Eye (tissue), 1 donor: Measurements from ENCODE around the gene BST1.
A peak's percentile ranks its signal among the peaks of the same experiment; 100 is the strongest.
"Not testable (repeated sequence)": the region's sequence is repeated elsewhere in the genome, so short reads cannot be mapped to it uniquely, and the experiment has no call there.

Source experiments
- DNase-seq: peaks from one replicate; pipeline ENCODE4 v3.0.0-alpha.2; 2015

The BST1 gene

DNA sequence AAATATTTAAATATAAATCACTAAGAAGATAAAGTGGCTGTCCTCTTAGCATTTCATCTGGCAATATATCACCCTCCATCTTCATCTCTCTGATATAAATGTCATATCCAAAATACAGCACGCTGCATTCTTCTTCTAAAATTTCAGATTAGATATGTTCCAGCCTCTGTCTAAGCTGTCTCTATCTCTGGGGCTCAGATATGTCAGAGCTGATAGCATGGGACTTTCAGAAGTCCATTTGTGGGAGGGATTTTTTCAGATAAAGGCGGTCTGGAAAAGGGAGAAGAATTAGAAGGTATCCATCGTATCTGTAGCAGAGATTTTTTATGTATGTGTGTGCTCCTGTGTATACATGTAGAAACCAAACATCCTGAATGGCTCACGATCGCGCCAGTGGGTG, 50.2 kb downstream of the BST1 start:
- DNase-seq: no peak

DNA sequence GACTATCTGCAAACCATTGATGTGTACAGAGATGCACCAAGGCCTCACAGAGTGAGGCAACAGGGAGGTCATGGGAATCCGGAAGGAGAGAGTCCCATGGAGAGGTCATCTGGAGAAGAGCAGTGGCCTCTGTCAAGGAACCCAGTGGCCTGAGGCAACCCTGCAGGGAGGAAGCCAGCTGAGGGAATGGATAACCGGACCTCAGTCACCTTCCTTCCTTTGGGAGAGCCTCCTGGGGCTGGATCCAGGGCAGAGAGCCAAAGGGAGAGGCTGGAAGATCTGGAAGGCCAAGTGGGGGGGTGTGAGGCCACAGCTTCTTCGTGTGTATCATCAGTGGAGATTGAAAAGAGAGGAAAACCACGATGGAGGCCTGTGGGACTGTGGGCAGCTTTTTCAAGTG, 50.9 kb downstream of the BST1 start:
- DNase-seq: no peak

GRCh38 chr4:15754323-15754722, 51.5 kb downstream of the BST1 start:
- no peak for DNase-seq

GRCh38 chr4:15755321-15756155, 52.7 kb downstream of the BST1 start:
- DNase-seq: no peak

GRCh38 chr4:15756361-15756861, 53.5 kb downstream of the BST1 start:
- no peak for DNase-seq

DNA sequence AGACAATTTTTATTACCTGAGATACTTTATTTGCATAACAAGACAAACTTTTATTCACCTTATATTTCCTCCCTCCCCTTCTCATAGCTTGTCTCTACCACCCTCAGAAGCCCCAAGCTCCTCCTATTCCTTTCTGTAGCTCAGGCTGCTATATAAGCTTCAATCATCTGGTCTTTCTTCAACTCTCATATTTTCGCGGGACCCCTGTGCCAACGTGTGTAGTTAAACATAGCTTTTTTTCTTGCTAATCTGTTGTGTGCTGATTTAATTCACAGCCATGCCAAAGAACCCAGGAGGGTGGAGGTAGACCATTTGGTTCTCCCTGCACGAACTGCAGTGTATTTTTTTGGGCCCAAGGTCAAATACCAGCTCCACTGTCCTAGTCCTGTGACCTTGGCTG, 54.2 kb downstream of the BST1 start:
- DNase-seq: no peak

GRCh38 chr4:15758294-15758693, 55.4 kb downstream of the BST1 start:
- no peak for DNase-seq

DNA sequence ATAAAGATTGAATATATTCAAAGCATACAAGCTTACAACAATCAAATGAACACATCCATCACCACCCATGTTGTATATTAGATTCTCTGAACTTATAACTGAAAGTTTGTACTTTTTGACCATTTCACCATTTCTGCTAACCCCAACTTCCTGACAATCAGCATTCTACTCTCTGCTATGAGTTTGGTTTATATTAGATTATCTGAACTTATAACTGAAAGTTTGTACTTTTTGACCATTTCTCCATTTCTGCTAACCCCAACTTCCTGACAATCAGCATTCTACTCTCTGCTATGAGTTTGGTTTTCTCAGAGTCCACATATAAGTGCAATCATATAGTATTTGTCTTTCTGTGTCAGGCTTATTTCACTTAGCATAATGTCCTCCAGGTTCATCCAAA, 59.6 kb downstream of the BST1 start:
- not testable (repeated sequence) for DNase-seq

- DNase-seq: no peak
Measured at GRCh38 chr4:15765391-15765790, 62.5 kb downstream of the BST1 start.

DNA sequence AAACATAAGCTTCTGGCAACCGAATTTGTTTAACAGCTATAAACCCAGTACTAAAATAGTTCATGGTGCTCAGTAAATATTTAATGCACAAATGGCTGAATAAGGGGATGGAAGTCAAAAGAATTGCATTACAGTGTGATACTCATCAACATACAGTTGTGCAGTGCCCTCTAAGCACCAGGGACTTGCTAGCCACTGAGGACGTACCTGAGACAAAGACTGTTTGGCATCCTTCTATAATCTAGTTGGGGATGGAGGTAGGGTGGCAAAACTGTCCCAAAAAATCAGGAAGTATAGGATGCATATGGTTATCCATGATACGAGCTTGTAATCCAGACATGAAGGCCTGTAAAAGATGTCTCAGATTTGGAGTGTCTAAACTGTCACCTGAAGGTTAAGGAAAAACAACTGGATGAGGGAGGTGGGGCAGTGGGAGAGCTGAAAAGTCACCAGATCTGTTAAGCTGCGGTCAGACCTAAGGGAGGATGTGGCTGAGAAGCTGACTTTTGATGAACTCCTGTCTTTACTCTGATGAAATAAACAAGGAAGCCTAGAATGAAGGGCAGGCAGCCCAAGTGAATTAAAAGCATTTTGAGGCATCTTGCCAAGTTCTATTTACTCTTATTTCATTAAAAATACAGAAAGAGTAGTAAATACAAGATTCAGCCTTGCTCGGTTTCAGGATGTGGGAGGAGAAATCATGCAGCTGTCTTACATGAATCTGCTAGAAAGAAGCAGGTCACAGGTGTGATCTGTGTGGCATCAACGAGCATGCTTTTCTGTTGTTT, 63.2 kb downstream of the BST1 start:
- DNase-seq: no peak

DNA sequence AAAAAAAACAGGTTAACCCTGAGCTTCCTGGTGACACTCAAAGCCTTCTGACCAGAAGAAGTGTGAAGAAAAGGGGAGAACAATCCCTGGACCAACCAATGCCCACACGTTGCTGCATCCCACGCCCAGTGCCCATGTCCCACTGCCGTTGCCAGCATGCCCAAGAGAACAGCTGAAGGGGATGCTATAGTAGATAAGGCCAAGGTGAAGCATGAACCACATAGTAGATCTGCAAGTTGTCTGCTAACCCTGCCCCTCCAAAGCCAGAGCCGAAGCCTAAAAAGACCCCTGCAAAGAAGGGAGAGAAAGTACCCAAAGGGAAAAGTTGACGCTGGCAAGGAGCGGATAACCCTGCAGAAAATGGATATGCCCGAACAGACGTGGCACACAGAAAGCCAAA, 64.0 kb downstream of the BST1 start:
- DNase-seq: no peak

DNA sequence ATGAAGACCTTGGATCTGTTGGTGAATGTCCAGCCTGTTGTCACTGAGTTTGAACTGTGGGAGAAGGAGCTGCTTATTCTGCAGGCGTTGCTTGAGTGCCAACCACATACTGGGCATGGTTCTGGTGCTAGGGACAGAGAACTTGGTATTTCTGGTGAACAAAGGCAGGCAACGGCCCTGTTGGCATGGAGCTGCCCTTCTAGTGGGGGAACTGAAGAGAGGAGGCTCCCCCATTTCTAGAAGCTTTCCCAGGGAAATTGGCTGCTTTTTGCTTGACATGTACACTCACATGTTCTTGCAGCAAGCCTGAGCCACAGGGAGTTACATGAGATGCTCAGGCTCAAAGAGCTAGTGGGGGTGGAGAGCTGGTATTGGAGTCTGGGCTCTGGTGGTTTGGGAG, 66.3 kb downstream of the BST1 start:
- DNase-seq: no peak

DNA sequence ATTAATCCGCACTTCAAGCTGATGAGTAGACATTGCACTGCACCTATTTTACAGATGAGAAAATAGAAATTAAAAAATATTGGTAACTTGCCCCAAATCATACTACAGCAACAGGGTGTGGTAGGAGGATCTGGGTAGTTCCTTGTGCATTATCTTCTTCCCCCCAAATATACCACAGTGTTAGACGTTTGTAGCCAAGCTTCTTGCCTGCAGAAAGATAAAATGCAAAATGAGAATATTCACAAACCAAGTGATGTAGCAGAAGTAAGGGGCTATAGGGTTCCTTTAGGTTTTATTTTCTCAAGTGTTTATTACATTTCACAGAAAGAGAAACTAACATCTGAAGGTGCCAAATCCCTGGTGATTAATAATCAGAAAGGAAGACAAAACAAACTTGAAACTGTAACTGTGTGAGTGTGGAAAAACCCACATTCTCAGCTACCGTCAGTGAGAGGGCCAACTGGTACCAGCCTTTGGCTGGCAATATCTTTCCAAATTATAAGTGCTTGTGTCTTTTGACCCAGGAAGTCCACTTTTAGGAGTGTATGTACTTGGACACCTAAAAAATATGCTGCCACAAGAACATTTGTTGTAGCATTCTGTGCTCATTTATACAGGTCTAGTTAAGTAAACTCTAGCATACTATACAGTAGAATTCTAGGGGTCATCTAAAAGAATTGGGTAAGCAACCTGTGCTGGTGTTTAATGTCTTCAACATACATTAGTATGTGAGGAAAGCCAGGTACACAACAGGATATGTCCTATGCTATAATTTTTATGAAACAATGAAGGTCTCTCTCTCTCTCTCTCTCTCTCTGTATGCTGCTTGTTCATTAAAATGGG, 68.6 kb downstream of the BST1 start:
- DNase-seq: no peak

DNA sequence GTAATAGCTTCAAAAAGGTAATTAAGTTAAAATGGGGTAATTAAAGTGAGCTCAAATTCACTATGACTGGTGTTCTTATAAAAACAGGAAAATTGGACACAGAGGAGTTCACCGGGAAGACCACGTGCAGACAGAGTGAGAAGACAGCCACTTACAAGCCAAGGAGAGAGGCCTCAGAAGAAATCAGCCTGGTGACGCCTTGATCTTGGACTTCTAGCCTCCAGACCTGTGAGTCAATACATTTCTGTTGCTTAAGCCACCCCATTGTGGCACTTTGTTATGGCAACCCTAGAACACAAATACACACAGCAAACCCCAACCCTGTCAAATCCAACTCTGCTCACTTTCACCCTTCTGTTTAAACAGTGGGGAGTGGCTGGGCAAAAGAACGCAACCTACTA, 71.2 kb downstream of the BST1 start:
- DNase-seq: no peak

DNA sequence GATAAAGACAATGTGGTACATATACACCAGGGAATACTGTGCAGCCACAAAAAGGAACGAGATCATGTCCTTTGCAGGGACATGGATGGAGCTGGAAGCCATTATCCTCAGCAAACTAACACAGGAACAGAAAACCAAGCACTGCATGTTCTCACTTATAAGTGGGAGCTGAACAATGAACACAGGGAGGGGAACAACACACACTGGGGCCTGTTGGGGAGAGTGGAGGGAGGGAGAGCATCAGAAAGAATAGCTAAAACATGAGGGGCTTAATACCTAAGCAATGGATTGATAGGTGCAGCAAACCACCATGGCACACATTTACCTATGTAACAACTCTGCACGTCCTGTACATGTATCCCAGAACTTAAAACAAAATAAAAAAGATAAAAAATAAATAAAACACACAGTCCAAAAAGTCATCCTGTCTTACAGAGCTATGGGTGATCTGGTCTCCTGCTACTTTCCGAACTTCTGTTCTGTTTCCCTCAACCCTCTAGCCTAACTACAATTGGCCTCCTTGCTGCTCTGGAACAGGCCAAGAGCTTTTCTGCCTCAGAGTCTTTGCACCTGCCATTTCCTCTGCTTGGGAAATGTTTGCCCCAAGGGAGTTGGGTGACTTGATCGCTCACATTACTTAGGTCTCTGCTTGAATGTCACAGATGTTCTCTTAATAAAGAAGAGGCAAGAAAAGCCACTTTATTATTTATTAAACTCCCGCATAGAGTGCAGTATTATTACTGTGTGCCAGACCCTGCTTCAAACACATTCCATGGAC, 74.2 kb downstream of the BST1 start:
- no peak for DNase-seq

- DNase-seq: no peak
Measured at GRCh38 chr4:15777697-15778288, 74.9 kb downstream of the BST1 start.

- peak; percentile 55 for DNase-seq
Measured at GRCh38 chr4:15778289-15779241, 75.7 kb downstream of the BST1 start, which contains the start of gene CD38. Gene CD38 (plus strand): TSS chr4:15778328. CDS start chr4:15778415, 87 bp downstream.

- DNase-seq: peak; percentile 73
Measured at GRCh38 chr4:15779306-15779705, 76.4 kb downstream of the BST1 start.

DNA sequence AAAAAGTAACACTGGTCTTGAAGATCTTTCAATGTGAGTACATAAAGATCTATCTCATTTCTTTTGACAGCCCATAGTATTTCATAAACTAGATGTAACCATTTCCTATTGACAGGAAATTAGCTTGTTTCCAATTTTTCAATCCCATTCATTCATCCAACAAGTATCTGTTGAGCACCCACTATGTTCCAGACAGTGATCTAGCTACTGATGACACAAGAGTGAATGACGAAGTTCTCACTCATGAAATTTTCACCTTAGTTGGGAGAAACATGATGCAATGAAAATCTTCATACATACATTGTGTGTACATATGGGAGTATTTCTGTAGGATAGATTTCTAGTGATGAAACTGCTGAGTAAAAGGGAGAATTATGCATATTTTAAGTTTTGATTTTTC, 76.9 kb downstream of the BST1 start:
- no peak for DNase-seq

DNA sequence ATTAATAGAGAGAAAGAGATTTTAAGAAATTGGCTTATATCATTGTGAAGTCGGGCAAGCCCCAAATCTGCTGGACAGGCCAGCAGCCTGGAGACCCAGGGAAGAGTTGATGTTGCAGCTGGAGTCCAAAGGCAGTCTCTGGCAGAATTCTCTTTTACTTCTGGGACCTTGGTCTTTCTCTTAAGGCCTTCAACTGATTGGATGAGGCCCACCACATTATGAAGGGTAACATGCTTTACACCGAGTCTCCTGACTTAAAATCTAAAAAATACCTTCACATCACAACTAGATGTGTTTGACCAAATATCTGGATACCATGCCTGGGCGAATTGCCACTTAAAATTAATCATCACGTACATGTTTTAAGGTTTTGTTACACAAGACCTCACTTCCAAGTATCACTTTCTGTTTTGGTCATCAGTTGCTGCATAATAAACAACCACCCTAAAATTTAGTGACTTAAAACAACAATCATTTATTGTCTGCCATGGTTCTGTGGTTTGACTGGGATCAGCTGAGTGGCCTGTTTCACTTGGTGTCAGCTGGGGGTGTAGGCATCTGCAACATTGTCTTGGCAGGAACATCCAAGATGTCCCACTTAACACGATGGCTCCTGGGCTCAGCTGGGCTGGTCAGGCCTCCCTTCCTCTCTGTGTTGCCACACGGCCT, 78.7 kb downstream of the BST1 start:
- DNase-seq: no peak
